Stimulated activated CD8-positive, alpha-beta memory T cell treated with anti-CD3 and anti-CD28 coated beads, Interleukin-4, amount 100 ng/mL, for 24 hours (primary cell): Measurements from ENCODE around the gene SBK2.
"Not testable (repeated sequence)": the region's sequence is repeated elsewhere in the genome, so short reads cannot be mapped to it uniquely, and the experiment has no call there.

Source experiments
- DNase-seq: peaks from one replicate; pipeline ENCODE4 v3.0.0-alpha.2; 2020; ENCODE audit warnings: low read depth

SBK2 gene

GRCh38 chr19:55502197-55502952 is 34.6 kb downstream of the SBK2 start:
- no peak for DNase-seq

DNA sequence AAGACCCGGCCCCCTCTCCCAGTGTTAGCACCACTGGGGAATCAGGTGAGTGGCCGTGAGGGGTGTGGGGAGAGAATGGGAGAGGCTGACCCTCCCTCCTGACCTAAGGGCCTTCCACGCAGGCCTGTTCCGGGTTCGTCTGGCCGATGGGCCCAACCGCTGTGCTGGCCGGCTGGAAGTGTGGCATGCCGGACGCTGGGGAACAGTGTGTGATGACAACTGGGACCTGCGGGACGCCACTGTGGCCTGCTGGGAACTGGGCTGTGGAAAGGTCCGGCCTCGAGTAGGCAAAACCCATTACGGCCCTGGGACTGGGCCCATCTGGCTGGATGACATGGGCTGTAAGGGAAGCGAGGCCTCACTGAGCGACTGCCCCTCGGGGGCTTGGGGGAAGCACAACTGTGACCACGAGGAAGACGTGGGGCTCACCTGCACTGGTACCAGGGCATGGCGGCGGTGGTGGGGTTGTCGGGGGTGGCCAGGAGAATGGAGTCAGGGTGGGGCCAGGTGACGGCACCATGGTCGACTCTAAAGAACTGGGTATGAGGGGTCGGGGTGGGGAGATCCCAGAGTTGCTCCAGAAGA is 36.5 kb downstream of the SBK2 start:
- DNase-seq = no peak

DNA sequence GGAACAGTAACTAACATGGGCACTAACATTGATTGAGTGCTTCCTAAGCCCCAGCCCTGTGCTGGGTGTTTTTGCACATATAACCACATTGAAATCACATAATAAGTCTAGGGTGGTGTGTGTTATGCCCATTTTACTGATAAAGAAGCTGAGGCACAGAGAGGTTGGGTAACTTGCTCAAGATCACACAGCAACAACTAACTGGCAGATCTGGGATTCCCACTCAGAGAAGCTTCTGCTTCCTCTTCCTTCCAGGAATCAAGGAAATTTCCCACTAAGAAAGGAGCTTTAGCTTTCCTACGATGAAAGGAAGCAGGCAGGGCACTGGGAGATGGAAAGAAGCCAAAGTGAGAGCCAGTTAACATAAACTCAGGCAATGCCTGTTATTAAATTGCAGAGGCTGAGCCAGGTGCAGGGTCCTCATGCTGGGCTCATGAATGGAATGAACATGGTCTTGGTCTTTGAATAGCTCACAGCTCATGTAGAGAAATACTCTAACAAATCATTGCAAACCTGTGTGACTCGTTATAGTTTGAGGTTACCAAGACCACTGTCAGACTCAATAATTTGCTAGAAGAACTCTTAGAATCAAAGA is 38.6 kb downstream of the SBK2 start:
- no peak for DNase-seq

DNA sequence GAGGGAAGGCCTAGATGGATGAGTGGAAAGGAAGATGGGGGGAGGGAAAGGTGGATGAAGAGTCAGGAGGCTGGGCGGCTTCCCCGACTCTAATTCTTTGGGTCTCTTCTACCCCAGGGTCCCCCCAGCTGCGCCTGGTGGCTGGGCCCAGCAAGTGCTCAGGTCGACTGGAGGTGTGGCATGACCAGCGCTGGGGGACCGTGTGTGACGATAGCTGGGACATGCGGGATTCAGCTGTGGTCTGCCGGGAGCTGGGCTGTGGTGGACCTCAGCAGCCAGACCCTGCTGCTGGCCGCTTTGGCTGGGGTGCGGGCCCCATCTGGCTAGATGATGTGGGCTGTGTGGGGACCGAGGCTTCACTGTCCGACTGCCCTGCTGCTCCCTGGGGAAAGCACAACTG is 39.2 kb downstream of the SBK2 start:
- no peak for DNase-seq

- not testable (repeated sequence) for DNase-seq
Measured at GRCh38 chr19:55496820-55497219, 40.1 kb downstream of the SBK2 start.

DNA sequence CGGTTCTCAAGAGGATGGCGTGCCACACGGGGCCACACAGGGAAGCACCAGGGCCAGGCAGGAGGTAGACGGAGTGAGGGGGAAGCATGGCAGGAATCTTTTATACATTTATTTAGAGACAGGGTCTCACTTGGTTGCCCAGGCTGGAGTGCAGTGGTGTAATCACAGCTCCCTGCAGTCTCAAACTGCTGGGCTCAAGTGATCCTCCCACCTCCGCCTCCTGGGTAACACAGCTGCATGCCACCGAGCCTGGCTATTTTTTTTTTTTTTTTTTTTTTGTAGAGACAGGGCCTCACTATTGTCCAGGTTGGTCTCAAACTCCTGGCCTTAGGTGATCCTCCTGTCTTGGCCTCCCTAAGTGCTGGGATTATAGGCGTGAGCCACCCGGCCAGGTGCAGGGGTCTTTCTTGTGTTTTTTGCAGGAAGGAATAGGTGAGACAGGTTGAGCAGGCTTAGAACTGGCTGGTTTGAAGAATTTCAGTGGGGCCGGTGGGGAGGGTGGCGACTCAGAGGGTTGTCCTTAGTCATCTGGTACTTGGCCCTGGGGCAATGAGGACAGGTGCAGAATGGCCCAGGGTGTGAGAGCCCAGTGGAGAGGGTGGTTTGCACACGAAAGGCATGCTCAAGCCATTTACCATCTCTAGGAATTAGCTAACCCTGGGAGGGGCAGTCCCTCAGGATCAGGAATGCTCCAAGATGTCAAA is 41.1 kb downstream of the SBK2 start:
- no peak for DNase-seq

DNA sequence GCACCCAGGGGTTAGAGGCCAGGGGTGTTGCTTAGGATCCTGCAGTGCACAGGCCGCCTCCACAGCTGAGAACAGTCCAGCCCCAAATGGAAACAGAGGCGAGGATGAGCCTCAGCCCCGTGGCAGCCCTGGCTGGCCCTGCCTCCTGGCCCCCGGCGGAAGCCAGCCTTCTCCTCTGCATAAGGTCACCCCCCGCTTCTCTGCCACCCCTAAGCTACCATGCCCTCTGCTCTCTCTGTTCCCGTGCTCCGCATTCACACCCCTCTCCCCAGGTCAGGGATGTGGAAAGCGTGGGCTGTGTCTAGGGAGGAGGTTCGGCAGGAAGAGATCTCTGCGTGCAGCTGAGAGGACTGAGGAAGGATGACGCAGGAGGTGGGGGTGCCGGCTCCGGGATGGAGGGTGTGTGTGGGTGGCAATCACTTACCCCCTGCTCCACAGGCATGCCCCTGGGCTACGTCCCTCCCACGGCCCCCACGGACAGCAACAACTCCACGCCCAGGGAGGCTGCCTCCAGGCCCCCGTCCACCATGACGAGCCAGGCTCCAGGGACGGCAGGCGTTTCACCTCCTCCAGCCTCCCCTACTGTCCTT is 42.7 kb downstream of the SBK2 start:
- no peak for DNase-seq

DNA sequence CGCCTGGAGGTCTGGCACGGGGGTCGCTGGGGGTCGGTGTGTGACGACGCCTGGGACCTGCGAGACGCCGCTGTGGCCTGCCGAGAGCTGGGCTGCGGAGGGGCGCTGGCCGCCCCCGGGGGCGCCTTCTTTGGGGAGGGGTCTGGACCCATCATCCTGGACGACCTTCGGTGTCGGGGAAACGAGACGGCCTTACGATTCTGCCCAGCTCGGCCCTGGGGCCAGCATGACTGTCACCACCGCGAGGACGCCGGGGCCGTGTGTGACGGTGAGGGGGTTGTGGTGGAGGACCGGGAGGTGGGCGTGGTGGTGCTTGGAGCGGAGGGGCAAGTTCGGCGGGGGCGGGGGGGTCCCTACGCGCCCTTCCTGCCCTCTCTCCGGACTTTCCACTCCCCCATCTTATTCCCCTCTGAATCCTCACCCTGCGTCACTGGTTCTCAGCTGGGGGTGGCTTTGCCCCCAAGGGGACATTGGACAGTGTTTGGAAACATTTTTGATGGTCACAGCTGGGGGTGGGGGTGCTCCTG is 43.2 kb downstream of the SBK2 start:
- no peak for DNase-seq

DNA sequence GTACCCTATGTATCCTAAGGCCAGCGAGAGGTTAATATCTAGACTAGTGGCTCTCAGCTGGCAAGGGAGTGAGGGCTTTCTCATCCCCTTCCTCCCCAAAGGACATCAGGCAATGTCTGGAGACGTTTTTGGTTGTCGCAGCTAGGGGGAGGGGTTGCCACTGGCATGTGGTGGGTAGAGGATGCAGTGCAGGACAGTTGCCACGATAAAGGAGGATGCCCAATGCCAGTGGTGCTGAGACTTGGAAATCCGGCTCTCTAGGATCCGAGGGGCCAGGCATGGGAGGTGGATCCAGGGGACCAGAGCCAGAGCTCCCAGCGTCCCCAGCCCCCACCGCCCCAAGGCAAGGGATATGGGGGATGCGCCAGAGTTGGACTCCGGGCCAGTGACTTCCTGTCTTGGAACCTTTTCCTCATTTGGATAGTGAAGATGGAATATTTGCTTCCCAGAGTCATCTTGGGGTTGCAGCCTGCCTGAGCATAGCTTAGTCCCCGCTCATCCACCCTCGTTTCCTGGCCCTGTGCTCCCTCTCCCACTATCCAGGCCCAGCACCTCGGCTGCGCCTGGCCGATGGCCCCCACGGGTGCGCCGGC is 43.8 kb downstream of the SBK2 start:
- DNase-seq = no peak

- DNase-seq = no peak
Measured at GRCh38 chr19:55492362-55492944, 44.5 kb downstream of the SBK2 start.

GRCh38 chr19:55491546-55492360 is 45.2 kb downstream of the SBK2 start:
- no peak for DNase-seq

DNA sequence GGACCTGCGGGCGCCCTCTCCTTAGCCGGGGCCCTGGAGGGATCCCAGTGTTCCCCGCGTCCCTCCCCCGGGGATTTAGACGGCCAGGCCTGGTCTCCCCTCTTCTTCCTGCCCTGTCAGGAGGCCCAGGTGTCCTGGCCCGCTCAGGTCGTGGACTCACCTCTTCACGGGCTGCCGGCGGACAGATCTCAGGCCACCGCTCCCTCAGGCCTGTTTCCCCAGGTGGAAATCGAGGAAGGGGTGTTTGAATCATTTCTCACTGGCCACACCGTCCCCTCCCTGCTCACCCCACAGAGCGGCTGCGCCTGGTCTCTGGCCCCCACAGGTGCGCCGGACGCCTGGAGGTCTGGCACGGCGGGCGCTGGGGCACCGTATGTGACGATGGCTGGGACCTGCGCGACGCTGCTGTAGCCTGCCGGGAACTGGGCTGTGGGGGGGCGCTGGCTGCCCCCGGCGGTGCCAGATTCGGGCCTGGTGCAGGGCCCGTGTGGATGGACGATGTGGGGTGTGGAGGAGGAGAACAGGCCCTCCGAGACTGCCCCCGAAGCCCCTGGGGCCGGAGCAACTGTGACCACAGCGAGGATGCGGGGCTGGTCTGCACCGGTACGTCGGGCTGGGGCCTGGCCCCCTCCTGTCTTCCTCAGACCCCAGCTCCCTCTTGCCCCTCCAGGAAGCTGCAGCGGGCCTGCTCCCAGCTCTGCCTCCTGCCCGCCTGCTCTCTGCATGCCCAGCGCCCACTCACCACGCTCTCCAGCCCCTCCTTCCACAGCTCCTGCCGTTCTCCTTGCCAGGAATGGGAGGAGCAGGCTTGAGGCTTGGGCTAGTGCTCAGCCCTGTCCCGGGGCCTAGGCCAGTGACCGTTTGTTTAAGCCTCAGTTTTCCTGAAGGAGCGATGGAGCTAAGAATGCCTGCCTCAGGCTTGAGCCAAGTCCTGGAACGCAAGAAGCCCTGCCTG is 46.2 kb downstream of the SBK2 start:
- DNase-seq = no peak

GRCh38 chr19:55489711-55490477 is 47.0 kb downstream of the SBK2 start:
- DNase-seq = no peak

DNA sequence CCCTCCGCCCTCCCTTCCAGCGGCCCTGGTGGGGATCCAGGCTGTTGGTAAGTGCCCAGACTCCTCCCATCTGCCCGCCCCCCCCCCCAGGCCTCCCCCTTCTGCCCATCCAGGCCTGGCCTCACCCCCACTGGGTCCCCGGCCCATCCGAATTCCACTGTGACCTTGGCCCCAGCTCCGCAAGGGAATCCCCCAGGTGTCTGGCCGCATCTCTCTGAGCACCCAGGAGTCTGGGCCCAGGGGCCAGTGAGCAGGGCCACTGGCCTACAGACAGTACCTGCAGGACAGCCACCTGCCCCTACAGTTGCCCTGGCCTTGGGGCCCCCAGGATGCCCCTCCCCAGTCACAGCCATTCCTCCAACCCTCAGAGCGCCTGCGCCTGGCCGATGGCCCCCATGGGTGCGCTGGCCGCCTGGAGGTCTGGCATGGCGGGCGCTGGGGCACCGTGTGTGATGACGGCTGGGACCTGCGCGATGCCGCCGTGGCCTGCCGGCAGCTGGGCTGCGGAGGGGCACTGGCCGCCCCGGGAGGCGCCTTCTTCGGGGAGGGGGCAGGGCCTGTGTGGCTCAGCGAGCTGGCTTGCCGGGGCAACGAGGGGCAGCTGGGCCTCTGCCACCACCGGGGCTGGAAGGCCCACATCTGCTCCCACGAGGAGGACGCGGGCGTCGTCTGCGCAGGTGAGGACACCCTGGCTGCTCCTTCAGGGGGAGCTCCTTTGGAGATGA is 47.8 kb downstream of the SBK2 start:
- no peak for DNase-seq

DNA sequence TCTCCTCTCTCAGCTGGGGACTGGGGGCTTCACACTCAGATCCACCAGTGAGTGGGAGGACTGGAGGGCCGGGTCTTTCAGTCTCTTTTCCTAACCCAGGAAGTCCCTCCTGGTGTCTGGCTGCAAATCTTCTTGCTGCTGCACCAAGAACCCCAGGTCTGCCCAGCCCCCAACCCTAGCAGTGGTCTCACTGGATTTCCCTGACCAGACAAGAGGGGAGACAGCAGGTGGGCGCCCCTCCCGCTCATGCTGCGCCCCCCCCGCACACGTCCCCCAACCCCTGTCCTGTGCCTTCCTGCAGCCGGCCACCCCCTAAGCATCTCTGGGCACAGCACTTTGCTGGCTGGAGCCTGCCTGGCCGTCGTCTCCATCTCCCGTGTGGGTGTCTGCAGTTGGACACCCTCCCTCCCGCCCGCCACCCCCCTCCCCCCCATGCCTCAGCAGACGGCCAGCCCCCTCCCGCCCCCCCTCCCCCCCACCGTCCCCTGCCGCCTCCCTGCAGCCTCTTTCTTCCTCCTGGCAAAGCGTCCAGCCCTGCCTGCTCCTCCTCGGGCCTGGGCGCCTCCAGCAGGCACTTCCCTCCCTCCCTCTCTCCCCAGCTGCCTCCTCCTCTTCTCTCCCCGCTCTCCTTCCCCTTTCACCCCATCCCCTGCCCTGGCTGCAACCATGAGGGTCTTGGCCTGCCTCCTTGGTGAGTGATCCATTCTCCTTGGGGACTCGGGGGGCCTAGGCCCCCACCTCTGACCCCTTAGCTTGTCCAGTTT is 48.8 kb downstream of the SBK2 start, which contains the start of gene SSC5D:
SSC5D (plus strand) TSS at position 513 of the 764 bp plus-strand sequence; CDS start at position 667, 154 bp downstream.
- DNase-seq = no peak

DNA sequence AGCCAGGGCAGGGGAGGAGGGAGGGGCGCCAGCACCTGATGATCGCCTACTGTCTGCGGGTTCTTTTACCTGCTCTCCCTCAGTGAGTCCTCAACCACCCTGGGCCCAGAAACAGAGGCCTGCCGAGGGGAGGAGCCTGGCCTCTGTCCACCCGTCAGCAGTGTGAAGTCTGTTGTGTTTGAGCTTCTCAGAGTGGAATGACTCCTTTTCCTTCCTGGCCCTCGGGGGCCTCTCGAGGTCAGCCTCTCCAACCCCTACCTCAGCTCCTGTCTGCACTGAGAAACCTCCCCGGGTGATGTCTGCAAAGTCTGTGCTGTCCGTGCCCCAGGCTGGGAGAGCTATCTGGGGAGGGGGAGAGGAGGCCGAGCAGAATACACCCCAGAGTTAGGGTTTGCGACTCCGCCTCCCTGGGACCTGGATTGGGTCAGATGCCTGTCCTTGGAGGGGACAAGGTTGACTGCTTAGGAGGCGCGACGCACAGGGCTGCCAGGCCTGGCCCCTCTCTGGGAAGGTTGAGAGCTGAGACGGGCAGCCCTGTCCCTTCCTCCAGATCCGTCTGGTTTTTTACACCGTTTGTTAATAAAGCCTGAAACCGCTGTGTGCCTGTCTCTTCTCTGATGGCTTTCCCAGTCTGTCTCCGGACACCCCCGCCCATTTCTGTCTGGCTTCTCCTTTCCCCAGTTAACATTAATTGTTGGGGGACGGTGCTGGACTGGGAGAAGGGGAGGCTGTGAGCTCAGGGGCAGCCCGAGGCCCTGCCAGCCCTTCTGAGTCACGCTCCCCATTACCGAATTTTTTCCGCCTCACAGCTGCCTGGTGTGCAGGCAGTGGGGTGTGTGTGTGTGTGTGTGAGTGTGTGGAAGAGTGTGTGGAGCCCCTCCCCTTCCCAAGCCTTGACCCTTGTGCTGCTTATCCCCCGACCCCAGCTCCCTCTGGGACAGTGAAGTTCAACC is 49.7 kb downstream of the SBK2 start:
- DNase-seq = peak; percentile 25
